NCI-H510A (cell line): ENCODE data around the gene FOXO4.

Source experiments
- DNase-seq: peaks from one replicate; lab custom pipeline; 2025; lab: John Stamatoyannopoulos, UW

The FOXO4 gene

DNA sequence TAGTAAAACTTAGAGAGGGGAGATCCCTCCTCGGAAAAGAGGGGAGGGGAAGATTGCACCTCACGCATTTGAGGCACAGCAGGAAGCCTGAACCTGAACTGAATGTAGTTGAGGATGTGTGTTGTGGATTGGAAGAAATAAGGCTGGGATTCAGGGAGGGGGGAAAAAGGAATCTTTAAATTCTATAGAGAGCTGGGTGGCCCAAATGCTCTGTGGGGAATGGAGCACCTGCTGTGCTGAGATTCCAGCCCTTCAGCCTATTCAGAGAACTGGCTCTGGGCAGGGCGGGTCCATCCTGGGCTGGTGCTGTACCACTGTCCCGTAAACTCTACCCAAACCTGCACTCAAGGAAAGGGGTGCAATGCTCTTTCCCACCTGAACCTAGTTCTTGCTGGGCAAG is 4.1 kb downstream of the FOXO4 start:
- no peak for DNase-seq

DNA sequence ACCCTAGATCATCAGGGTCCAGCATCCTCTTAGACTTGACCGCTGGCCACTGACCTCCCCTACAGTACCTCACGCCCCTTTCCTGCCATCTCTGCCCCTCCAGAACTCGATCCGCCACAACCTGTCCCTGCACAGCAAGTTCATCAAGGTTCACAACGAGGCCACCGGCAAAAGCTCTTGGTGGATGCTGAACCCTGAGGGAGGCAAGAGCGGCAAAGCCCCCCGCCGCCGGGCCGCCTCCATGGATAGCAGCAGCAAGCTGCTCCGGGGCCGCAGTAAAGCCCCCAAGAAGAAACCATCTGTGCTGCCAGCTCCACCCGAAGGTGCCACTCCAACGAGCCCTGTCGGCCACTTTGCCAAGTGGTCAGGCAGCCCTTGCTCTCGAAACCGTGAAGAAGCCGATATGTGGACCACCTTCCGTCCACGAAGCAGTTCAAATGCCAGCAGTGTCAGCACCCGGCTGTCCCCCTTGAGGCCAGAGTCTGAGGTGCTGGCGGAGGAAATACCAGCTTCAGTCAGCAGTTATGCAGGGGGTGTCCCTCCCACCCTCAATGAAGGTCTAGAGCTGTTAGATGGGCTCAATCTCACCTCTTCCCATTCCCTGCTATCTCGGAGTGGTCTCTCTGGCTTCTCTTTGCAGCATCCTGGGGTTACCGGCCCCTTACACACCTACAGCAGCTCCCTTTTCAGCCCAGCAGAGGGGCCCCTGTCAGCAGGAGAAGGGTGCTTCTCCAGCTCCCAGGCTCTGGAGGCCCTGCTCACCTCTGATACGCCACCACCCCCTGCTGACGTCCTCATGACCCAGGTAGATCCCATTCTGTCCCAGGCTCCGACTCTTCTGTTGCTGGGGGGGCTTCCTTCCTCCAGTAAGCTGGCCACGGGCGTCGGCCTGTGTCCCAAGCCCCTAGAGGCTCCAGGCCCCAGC is 5.2 kb downstream of the FOXO4 start:
- no peak for DNase-seq

- no peak for DNase-seq
These were observed 6.6 kb downstream of the FOXO4 start for GRCh38 chrX:71102292-71102691.

GRCh38 chrX:71103110-71103983 is 7.7 kb downstream of the FOXO4 start:
- no peak for DNase-seq

DNA sequence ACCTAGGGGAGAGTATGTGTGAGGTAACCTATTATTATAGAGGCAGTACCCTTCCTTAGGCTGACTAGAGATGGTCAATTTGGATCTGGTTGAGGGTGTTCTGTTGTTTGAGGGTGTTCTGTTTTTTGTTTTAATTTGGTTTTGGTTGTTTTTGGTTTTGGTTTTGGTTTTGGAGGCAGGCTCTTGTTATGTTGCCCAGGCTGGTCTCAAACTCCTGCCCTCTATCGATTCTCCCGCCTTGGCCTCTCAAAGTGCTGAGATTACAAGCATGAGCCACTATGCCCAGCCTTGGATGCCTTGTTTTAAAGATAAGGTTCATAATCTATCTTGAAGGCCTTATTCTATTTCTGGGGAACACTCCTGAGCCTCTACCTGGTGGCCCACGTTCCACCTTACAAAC is 10.0 kb downstream of the FOXO4 start:
- no peak for DNase-seq

DNA sequence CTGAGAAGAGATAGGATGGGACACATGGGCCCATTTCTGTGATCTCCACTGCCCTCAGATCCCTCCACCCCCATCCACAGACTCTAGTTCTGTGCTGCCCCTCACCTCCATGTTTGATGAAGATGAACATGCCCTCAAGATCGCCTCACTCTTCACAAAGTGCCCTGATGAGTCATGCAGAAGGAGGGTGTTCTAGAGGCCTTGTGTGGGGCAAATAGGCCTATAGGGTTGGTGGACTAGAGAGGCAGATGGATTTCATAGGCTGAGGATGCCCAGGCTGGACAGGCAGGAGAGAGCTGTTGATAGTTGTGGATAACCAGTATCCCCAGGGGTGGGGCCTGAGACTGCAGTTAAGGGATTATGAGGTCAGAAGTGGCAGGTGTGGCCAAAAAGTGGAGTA is 10.8 kb downstream of the FOXO4 start, which contains the start of gene CXorf65:
Gene CXorf65, minus strand, starts transcription at position 314 of the 400 bp plus-strand sequence. Its CDS starts 184 bp downstream, at position 130.
- DNase-seq = no peak

GRCh38 chrX:71107245-71107644 is 11.6 kb downstream of the FOXO4 start:
- DNase-seq = no peak

GRCh38 chrX:71107762-71108360 is 12.2 kb downstream of the FOXO4 start:
- no peak for DNase-seq

- DNase-seq = no peak
These were observed 13.4 kb downstream of the FOXO4 start for GRCh38 chrX:71109051-71109450.

GRCh38 chrX:71111141-71111843 is 15.6 kb downstream of the FOXO4 start, which contains the start of gene IL2RG:
Gene IL2RG (minus strand): TSS chrX:71111577. CDS start chrX:71111539, 38 bp downstream.
- DNase-seq = no peak

- no peak for DNase-seq
These were observed 16.3 kb downstream of the FOXO4 start for GRCh38 chrX:71111921-71112431.

- DNase-seq = no peak
These were observed 21.7 kb downstream of the FOXO4 start for GRCh38 chrX:71117358-71117757.

GRCh38 chrX:71118032-71118984 is 22.7 kb downstream of the FOXO4 start, which contains the start of gene MED12:
Gene MED12 (plus strand): TSS chrX:71118596. CDS start chrX:71118755, 159 bp downstream.
- DNase-seq = peak; percentile 65

DNA sequence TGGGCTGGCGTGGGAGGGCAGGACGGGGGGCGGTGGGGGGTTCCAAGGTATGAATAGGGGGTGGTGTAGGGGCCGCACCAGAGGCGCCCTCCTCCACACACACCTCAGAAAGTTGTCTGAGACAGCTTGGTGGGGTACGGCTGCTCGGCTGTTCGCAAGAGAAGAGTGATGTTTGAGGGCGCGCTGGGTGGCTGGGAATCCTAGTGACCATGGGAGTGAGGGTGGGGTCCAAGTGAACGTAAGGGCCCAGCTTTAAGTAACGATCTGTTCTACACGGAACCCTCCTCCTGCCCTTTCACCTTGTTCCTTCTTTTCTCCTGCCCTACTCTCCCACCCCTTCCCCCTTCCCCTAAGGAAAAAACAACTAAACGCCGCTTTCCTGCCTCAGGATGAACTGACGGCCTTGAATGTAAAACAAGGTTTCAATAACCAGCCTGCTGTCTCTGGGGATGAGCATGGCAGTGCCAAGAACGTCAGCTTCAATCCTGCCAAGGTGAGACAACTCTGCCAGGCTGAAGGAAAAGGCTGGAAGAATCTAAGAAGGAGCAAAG is 23.4 kb downstream of the FOXO4 start:
- no peak for DNase-seq

DNA sequence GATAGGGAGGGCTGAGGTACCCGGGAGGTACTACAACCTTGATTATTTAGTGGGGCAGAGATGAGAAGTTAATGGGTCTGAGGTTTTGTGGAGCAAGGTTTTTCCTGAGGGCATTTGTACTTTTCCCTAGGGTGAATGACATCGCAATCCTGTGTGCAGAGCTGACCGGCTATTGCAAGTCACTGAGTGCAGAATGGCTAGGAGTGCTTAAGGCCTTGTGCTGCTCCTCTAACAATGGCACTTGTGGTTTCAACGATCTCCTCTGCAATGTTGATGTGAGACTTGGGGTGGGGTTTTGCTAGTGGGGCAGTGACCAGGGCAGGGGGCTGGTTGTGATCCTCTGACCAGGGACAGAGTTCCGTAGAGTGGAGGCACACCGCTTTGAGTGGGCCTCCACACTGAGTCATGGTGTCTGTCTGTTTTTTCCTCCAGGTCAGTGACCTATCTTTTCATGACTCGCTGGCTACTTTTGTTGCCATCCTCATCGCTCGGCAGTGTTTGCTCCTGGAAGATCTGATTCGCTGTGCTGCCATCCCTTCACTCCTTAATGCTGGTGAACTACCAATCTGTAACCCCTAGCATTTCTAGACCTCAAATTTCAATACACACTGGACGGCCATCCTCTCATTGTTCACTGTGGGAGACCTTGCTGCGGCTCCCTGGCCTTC is 32.6 kb downstream of the FOXO4 start:
- DNase-seq = no peak

GRCh38 chrX:71128915-71129765 is 33.5 kb downstream of the FOXO4 start:
- DNase-seq = peak; percentile 21

DNA sequence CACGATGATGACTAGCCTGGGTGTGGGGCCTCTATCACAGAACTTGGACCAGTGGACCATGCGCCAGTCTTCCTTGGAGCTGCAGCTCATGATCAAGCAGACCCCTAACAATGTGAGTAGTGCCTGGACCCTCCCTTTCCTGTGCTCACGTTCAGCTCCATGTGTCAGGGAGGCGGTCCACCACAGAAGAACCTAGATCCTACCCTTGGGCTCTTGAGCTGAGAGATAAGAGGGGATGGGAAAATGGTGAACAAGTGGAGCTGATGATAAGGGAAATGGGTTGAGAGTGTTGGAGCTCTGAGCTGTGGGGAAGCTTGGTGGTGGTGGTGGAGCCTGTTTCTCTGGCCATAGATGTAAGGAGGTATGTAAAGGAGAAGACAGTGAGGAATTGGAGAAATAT is 35.9 kb downstream of the FOXO4 start:
- no peak for DNase-seq

GRCh38 chrX:71140440-71140839 is 44.8 kb downstream of the FOXO4 start:
- DNase-seq = no peak
